Keratinocyte (primary cell): ENCODE measurements around the gene TPM1. TPM values are rescaled to one million over a fixed set of nuclear protein-coding genes. Genes with fewer than 3 reads are reported as not detected.

Experiments used
- DNase-seq: peaks from one replicate; pipeline ENCODE4 v3.0.0-alpha.2; 2011; ENCODE audit warnings: low read depth, missing footprints, low spot score
- FAIRE-seq: peaks from 2 replicates; lab custom pipeline; 2011; peaks lifted over from hg19 to GRCh38; lab: Jason Lieb, UNC
- H2AFZ ChIP-seq: 2 replicates; pipeline ENCODE4 v1.6.0; 2012; ENCODE audit warnings: low read length, control low read depth, inconsistent platforms; ENCODE audit not compliant: control insufficient read depth
- H3K27ac ChIP-seq: 2 replicates; pipeline ENCODE4 v1.5.1; 2011; ENCODE audit warnings: low read length; ENCODE audit not compliant: control insufficient read depth, insufficient read depth
- H3K27me3 ChIP-seq: 3 replicates; pipeline ENCODE4 v1.6.0; 2011; ENCODE audit warnings: low read length; ENCODE audit not compliant: control insufficient read depth, insufficient read depth; ENCODE audit errors: extremely low read depth
- H3K36me3 ChIP-seq, 2 experiments: 2 replicates in 1 of 2; 3 replicates in 1 of 2; pipeline ENCODE4 v1.5.1; 2011; ENCODE audit warnings: low read length in 2 of 2, mild to moderate bottlenecking in 1 of 2; ENCODE audit not compliant: control insufficient read depth in 2 of 2, insufficient read depth in 2 of 2; ENCODE audit errors: extremely low read depth in 1 of 2
- H3K4me1 ChIP-seq: 3 replicates; pipeline ENCODE4 v1.5.1; 2011; ENCODE audit warnings: low read length; ENCODE audit not compliant: control insufficient read depth, insufficient read depth; ENCODE audit errors: extremely low read depth
- H3K4me2 ChIP-seq: 3 replicates; pipeline ENCODE4 v1.6.0; 2011; ENCODE audit warnings: low read depth, low read length; ENCODE audit not compliant: control insufficient read depth, insufficient read depth; ENCODE audit errors: extremely low read depth
- H3K4me3 ChIP-seq, 3 experiments: fragments of 200-600 bp in 1 of 3; sonication (generic) in 1 of 3; 2 replicates in 2 of 3; 3 replicates in 1 of 3; pipeline ENCODE4 v1.5.1; 2011 to 2016; ENCODE audit warnings: low read length in 3 of 3, mild to moderate bottlenecking in 3 of 3, control low read depth in 2 of 3, inconsistent platforms in 1 of 3, low read depth in 1 of 3, mixed read lengths in 1 of 3, mixed run types in 1 of 3, moderate library complexity in 1 of 3; ENCODE audit not compliant: control insufficient read depth in 2 of 3, insufficient read depth in 2 of 3; ENCODE audit errors: extremely low read depth in 1 of 3
- H3K79me2 ChIP-seq: 2 replicates; pipeline ENCODE4 v1.6.0; 2012; ENCODE audit warnings: low read length; ENCODE audit not compliant: control insufficient read depth, insufficient read depth
- H3K9ac ChIP-seq: 3 replicates; pipeline ENCODE4 v1.6.0; 2011; ENCODE audit warnings: low read length; ENCODE audit not compliant: control insufficient read depth, insufficient read depth; ENCODE audit errors: extremely low read depth
- H3K9me1 ChIP-seq: 3 replicates; pipeline ENCODE4 v1.6.0; 2011; ENCODE audit warnings: low read length; ENCODE audit not compliant: control insufficient read depth, insufficient read depth; ENCODE audit errors: extremely low read depth
- H3K9me3 ChIP-seq: 2 replicates; pipeline ENCODE4 v1.5.1; 2012; ENCODE audit warnings: low read depth, low read length; ENCODE audit not compliant: control insufficient read depth
- H4K20me1 ChIP-seq: 3 replicates; pipeline ENCODE4 v1.6.0; 2011; ENCODE audit warnings: low read length; ENCODE audit not compliant: control insufficient read depth, insufficient read depth; ENCODE audit errors: extremely low read depth
- CTCF ChIP-seq, 3 experiments: IDR thresholded peaks in 1 of 3; conservative IDR thresholded peaks in 1 of 3; optimal IDR thresholded peaks in 1 of 3; 2 replicates in 2 of 3; 3 replicates in 1 of 3; pipeline versions ENCODE3 to v1.5.1; 2011; ENCODE audit warnings: low read length in 3 of 3, mild to moderate bottlenecking in 3 of 3, moderate library complexity in 2 of 3, control low read depth in 1 of 3, inconsistent platforms in 1 of 3; ENCODE audit not compliant: insufficient read depth in 2 of 3; ENCODE audit errors: extremely low read depth in 1 of 3
- EZH2 ChIP-seq: IDR thresholded peaks from one replicate; pipeline ENCODE4 v1.6.1; 2012; ENCODE audit warnings: inconsistent platforms, mild to moderate bottlenecking, low read length, moderate library complexity
- dilution Hi-C: fragments of 300-500 bp; cut with MboI; formaldehyde crosslinking; loops from one replicate; pipeline ENCODE4 v1.7.0; 2020; ENCODE audit warnings: low sequenced_read_pairs; ENCODE audit not compliant: extremely low pct_ligation_motif_present
- polyA plus RNA-seq, 5 experiments: library from polyadenylated mRNA; depleted of rRNA in 3 of 5; stranded (reverse) in 3 of 5; stranded (forward) in 1 of 5; unstranded in 1 of 5; fragments of >200 nt; gene quantifications; 1 replicate in 1 of 5; 2 replicates in 3 of 5; 3 replicates in 1 of 5; pipeline versions ENCODE4 v1.2.1 to v1.2.3, GENCODE V29; 2011 to 2012; ENCODE audit warnings: missing spikeins in 2 of 5, low read depth in 1 of 5, low replicate concordance in 1 of 5

Gene TPM1
- polyA plus RNA-seq, 1 donor (not counting 4 experiments of a cell fraction or from before 2014, with no cell fraction given): 370 TPM

DNA sequence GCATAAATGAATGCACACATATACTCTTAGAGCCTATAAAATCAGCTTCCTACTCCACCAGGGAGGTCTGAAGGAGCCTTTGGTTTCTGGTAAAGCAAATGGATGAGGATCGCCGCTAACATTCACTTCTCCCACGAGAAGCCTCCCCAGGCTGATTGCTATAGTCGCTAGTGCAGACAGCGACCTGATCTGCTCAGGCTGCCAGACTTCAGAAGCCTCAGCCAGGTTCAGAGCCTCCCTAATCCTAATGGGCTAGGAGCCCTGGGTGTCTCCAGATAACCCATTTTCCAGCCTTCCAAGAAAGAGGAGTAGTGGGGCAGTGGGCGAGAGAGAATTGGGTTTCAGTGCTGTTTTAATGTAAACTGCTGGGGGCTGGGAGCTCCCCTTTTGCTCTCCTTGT, 35.4 kb downstream of the TPM1 start:
- no peak overlapping the region for H3K4me2 ChIP-seq
- FAIRE-seq (no peak), DNase-seq (no peak)
- dilution Hi-C loops: no loop called here
- no peak overlapping the region for H3K27ac ChIP-seq
- no peaks in the 10 kb centered on the region for H3K79me2 ChIP-seq
- no peaks in the 10 kb centered on the region for H3K27me3 ChIP-seq
- H3K36me3 ChIP-seq: no peaks in the 10 kb centered on the region
- peaks cover 2% of the 10 kb centered on the region for H3K9me1 ChIP-seq
- H3K4me3 ChIP-seq: no peak overlapping the region
- TF ChIP-seq EZH2: no peak
- TF ChIP-seq CTCF (optimal IDR thresholded peaks at IDR 0.05 in 1 of 3, IDR thresholded peaks at IDR 0.05 in 1 of 3, conservative IDR thresholded peaks at IDR 0.05 in 1 of 3; ENCODE audit: extremely low read depth in 1 of 3, insufficient read depth in 2 of 3, low read length in 3 of 3): no peak
- H2AFZ ChIP-seq: no peak overlapping the region
- H3K4me1 ChIP-seq: peaks cover 15% of the 10 kb centered on the region
- H3K9ac ChIP-seq: no peak overlapping the region
- H3K9me3 ChIP-seq: no peaks in the 10 kb centered on the region
- H4K20me1 ChIP-seq: no peaks in the 10 kb centered on the region

DNA sequence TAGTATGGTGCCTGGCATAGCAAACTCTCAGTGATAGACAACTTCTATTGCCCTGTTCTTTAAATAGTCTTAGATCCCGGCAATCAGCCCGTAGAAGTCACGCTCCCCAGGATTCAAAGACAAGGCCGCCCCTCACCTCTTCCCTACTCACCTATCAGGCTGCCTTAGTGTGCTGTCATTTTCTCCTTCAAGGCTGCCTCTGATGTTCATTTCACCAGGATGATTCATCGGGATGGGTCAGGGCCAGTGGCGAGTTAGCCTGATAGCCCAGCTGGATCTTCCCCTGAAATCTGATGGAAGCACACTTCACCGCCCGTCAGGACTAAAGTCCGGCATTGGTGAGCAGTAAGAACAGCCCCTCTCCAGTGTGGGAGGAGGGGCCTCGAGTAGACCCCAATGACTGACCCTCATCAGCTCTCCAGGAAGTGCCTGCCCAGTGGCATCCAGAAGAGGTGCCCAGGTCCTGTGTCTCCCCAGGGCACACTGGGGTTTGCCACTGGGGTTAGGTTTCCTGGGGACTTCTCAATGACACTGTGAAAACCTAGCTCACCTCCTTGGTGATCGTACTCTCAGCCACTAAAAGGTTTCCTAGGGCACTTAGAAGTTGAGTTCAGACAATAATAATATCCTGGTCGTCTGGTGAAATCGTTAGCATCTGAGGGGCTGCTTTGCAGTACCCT, 37.5 kb downstream of the TPM1 start:
- no peaks in the 10 kb centered on the region for H3K79me2 ChIP-seq
- no peaks in the 10 kb centered on the region for H3K9me3 ChIP-seq
- no peak overlapping the region for H3K9ac ChIP-seq
- FAIRE-seq (no peak), DNase-seq (no peak)
- H3K4me1 ChIP-seq: peaks cover 15% of the 10 kb centered on the region
- no peak overlapping the region for H3K4me3 ChIP-seq
- no peak overlapping the region for H3K4me2 ChIP-seq
- H4K20me1 ChIP-seq: no peaks in the 10 kb centered on the region
- no peaks in the 10 kb centered on the region for H3K36me3 ChIP-seq
- H3K27me3 ChIP-seq: no peaks in the 10 kb centered on the region
- H2AFZ ChIP-seq: no peak overlapping the region
- H3K9me1 ChIP-seq: peaks cover 2% of the 10 kb centered on the region
- H3K27ac ChIP-seq: no peak overlapping the region
- TF ChIP-seq EZH2 (no peak), CTCF (optimal IDR thresholded peaks at IDR 0.05 in 1 of 3, IDR thresholded peaks at IDR 0.05 in 1 of 3, conservative IDR thresholded peaks at IDR 0.05 in 1 of 3; ENCODE audit: extremely low read depth in 1 of 3, insufficient read depth in 2 of 3, low read length in 3 of 3) (no peak)
- dilution Hi-C loops: no loop called here
